Eye (tissue), 1 donor: ENCODE results near the gene SPHKAP.
"Not testable (repeated sequence)": the region's sequence is repeated elsewhere in the genome, so short reads cannot be mapped to it uniquely, and the experiment has no call there.

ENCODE experiments used
- DNase-seq: peaks from one replicate; pipeline ENCODE4 v3.0.0-alpha.2; 2015

Gene SPHKAP

GRCh38 chr2:228092056-228092455, 89.4 kb downstream of the SPHKAP start:
- no peak for DNase-seq

GRCh38 chr2:228086561-228086960, 94.9 kb downstream of the SPHKAP start:
- DNase-seq, result no peak

GRCh38 chr2:228084717-228085116, 96.8 kb downstream of the SPHKAP start:
- no peak for DNase-seq

GRCh38 chr2:228083131-228083530, 98.4 kb downstream of the SPHKAP start:
- DNase-seq, result no peak

DNA sequence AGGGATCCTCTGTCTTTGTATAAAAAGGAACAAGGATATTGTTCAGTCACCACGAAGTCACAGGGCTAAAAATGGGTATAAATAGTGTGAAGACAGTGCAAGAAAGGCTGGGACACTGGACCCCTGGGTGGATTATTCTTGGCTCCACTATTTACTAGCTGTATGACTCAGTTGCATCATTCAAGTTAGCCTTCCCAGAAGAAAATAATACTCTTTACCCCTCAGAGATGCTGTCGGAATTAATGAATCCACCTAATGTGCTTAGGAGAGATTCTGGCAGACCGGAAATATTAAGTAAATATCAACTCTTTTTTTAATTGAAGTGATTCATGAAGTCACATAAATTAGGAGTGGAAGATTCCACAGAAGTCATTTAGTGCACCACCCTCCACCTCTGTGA, 98.9 kb downstream of the SPHKAP start:
- DNase-seq, result no peak

- no peak for DNase-seq
These were observed 102.3 kb downstream of the SPHKAP start for GRCh38 chr2:228079194-228079593.

GRCh38 chr2:228076695-228077094, 104.8 kb downstream of the SPHKAP start:
- not testable (repeated sequence) for DNase-seq

DNA sequence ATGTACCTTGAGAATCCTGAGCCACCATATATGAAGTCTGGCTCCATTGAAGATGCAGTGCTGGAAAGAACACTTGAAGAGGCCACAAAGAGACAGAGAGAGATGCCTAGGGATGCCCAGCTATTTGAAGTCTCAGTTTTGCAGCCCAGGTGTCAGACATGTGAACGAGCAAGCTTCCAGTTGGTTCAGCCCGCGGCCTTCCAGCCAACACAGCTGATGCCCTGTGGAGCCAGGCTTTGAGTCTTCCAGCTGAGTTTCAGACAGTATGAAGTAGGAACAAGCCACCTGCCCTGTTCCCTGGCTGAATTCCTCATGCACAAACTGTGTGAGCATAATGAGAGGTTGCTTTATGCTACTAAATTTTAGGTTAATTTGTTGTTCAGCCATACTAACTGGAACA, 108.8 kb downstream of the SPHKAP start:
- DNase-seq, result no peak

DNA sequence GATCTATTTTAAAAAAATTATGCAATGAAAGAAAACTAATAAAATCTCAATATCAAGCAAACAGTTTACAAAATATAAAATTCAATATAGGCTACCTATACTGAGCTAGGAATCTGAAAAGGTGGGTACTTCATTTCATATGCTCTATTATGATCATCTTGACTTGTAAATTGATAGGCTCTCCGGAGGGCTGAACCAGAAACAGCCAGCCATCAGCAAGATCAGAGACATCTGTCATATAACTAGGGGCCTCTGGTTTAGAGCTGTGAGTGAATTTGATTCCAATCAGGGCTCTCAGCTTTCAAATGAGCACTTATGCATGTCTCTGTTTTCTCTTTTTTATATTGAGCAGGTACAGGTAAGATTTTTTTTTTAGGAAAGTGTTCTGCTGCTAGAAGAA, 114.2 kb downstream of the SPHKAP start:
- no peak for DNase-seq

DNA sequence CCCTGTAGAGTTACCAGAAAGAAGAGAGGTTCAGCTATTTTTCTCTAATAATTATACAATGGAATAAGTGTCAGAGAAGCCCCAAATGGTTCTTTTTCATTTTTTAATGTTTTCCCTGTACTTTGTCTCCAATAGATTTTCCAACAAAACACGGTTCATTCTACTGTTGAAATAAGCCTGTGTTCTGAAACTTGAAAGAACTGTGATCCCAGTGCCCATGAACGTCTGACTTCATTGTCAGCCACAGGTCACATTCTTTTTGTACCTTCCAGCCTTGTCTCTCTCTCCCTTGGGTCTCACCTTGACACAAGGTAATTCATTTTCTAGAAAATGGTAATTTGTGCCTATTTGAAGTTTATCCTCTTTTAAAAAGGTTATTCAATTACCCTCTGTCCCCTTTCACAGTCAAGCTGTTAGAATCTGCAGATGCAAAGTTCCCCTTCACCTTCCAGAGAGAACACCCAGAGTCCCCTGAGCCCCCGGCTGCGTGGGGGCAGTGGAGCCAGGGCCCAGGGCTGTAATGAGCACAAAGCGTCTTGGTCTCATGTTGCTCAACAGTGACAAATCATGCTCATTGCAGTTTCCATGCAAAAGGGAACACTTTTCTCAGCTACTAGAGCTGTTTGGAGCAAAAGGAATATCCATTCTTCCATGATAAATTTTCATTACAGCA, 115.2 kb downstream of the SPHKAP start:
- DNase-seq, result no peak

DNA sequence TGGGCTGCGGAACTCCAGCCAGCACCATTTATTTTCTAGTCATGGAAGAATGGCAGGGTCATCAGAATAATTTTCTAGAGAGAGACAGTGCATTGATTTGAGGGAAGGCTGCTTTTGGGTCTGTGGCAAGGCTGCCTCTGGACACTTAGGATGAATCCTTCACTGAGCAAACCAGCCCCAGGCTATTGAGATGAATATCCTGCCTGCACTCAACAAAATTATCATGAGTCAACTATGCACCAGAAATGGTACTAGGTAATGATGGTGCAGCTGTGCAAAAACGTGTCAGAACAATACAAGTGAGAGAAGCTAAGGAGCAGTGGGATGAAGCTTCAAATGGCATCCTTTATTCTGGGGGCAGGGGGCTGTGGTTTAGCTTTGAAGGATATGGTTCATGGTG, 115.8 kb downstream of the SPHKAP start:
- DNase-seq, result no peak

- no peak for DNase-seq
These were observed 116.6 kb downstream of the SPHKAP start for GRCh38 chr2:228064796-228065315.

DNA sequence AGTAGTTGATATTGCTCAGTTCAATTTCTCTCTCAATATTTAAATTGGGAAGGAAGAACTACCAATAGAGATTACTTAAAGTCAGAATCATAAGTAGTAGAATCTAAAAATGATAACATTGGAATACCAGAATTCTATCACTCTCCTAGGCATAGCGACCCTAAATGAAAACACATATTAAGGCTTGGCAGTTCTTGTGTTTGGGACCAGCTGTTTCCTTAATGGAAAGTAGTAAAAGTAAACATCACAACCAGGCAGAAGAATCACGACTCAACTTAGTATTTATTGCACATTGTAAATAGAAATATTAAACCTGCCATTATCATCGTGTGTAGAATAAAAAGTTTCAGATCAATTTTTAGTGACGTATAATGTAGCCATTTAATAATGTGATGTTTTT, 117.5 kb downstream of the SPHKAP start:
- DNase-seq, result no peak

DNA sequence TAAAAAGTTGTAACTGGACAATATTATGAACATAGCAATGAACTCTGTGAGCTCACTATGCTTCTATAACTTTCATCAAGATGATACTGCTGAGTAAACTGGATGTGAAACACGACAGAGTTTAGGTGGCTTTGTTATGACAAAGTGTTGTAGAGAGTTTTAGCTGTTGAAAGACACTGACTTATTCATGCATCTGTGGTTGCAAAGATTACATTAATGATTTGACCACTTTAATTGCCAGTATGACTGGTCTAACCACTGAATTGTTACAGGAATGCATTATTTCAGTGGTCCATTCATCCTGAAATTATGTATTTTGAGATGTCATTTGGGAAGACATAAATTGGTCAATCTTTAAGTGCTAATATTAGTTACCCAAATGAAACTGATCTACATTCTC, 117.9 kb downstream of the SPHKAP start:
- no peak for DNase-seq

GRCh38 chr2:228059735-228060134, 121.8 kb downstream of the SPHKAP start:
- DNase-seq, result no peak

GRCh38 chr2:228056293-228057097, 125.0 kb downstream of the SPHKAP start:
- no peak for DNase-seq

DNA sequence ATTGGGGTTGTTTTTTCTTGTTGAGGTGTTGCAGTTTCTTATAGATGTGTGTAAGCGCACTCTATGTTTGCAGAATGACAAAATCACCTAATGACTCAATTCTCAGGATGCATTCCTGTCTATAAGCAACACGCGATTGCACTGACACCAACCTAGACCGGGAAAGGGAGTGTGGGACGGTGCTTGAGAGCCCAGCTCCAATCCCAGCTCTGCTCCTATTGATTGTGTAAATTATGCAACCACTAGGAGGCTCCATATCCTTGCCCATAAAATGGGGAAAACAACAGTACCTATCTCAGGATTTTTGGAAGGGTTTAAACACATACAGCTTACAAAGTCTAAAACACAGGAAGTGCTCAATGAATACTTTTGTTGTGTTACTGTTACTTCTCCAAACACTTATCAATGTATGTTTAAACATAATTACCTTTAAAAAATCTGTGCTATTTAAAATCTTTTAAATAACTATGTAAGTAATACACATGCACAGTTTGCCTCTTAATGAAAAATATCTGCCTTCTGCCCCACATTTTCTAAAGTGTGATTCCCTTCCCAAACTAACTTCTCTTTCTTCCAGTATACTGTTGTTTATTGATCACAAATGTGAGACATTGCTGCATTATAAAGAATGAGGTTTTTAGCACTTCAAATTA, 132.5 kb downstream of the SPHKAP start:
- DNase-seq, result peak; percentile 83

- no peak for DNase-seq
These were observed 140.5 kb downstream of the SPHKAP start for GRCh38 chr2:228040995-228041394.

GRCh38 chr2:228039752-228040534, 141.5 kb downstream of the SPHKAP start:
- peak; percentile 43 for DNase-seq

GRCh38 chr2:228038967-228039366, 142.5 kb downstream of the SPHKAP start:
- DNase-seq, result no peak

- no peak for DNase-seq
These were observed 143.6 kb downstream of the SPHKAP start for GRCh38 chr2:228037915-228038314.

- DNase-seq, result no peak
These were observed 157.9 kb downstream of the SPHKAP start for GRCh38 chr2:228023619-228024018.

DNA sequence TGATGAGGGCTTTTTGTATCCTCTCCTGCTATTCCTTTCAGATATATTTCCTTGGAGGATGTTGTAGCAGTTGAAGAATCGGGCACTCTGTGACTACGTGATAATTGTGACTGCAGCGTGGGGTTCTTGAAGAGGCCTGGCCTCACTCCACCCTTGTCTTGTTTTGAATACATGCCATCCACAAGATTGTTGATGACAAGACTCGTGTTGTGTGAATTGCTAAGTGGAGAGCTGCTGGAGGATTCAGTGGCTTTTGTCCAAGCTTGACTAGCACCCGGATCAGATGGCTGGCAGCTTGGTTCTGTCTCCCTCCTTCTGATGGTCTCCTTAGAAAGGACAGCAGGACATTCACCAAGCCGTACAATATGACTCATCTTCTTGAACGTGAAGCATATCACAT, 163.2 kb downstream of the SPHKAP start:
- DNase-seq, result no peak
